HG02970 (cell line): Measurements from ENCODE around the gene TTC32.
"Not testable (repeated sequence)": the region's sequence is repeated elsewhere in the genome, so short reads cannot be mapped to it uniquely, and the experiment has no call there.

Experiments used
- ATAC-seq: cut with Tn5 transposase; IDR thresholded peaks from one replicate; pipeline ENCODE4 v1.9.1; 2021; ENCODE audit warnings: mild to moderate bottlenecking, moderate library complexity, moderate number of reproducible peaks; ENCODE audit not compliant: unreplicated experiment, low FRiP score

TTC32 gene

GRCh38 chr2:19901442-19902215 lies at the start of gene TTC32:
Gene TTC32 (minus strand): TSS chr2:19901983. CDS start chr2:19901854, 129 bp downstream.
- peak; percentile 85 for ATAC-seq

DNA sequence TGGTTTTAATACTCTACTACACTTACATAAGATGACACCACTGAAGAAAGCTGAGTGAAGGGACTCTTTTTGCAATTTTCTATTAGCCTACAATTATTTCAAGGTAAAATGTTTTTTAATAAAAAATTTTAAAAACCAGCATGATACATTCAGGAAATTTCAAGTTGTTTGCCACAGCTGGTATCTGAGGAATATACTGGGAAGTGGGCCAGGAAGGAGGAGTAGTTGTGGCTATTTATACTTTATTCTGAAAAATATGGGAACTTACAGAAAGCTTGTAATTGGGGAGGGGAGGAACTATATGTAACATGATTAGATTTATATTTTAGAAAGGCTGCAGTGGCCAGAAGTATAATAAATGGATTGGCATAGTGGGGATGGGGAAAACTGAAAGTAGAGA lies 47.3 kb upstream of the TTC32 start:
- ATAC-seq = no peak

GRCh38 chr2:19947184-19947940 lies 45.6 kb upstream of the TTC32 start:
- no peak for ATAC-seq

DNA sequence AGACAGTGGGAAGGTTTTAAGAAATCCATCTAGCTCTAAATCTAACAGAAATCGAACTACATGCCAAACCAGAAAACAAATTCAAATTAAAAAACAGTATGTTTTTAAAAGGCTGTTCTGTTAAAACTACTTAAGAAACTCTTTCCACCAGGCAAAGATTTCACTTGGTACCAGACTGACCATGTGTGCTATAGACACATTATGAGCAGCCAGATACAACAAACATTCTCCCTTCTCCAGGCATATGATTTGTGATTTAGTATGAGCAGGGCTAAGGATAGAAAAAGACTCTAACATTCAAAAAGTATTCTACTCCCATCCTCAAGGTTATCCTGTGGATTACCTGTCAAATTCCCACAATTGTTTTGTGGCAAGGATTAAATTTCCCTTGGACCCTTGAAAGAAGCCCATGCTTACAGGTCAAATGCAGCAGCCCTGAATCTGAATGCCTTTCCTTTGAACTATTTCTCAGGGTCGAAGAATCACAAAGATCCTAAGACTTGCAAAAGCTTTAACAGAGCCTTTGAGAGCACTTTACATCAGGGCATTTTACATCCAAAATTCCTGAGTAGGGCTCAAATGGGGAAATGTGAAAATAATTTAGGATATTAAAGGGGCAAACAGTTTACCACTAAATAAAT lies 42.5 kb upstream of the TTC32 start:
- no peak for ATAC-seq

GRCh38 chr2:19943189-19943588 lies 41.4 kb upstream of the TTC32 start:
- ATAC-seq = no peak

DNA sequence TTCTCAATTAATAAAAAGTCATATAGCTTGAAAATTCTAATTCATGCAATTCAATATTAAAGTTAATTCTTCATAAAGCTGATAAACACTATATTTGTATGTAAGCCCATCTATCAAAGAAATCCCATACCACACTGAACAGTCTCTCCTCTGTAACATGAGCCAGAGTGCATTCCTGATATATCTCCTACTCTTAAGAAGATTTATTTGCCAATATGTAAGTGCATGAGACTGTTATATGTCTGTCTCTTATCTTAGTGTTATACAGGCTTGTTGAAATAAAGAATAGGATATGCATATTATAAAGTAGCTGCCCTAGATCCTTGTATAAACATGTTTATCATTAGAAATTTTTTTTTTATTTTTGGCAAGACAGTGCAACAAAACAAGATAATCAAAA lies 40.4 kb upstream of the TTC32 start:
- no peak for ATAC-seq

DNA sequence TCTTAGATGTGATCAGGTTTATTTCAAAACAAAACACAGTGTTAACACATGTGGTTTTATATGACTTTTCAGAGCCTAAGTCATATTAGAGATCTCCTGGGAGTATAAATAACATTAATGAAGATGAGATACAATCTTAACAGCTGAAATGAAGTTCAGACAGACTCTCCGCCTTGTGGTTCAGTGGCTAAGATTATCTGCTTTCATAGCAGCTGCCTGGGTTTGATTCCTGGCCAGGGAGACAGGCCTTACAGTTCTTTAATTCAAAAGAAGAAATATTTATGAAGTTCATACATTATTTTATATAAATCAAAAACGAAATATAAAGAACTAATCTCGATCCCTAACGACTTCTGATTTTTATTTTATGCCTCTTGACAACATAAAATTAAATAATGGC lies 35.2 kb upstream of the TTC32 start:
- no peak for ATAC-seq

DNA sequence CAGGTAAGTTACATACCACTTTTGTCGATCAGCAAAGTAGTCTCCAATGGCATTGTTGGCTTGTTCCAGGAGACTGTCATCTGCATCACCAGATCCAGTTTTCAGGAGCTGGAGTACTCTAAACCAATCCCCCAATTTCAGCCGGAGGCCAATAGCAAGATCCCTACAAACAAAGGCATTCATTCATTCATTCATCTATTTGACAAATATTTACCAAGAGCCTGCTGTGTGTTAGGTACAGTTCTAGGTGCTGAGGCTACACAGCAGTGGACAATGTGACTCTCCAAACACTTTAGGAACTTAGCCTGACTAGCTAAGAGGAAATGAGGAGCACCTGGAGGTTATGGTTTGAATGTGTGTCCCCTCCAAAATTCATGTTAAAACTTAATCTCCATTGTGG lies 34.4 kb upstream of the TTC32 start:
- no peak for ATAC-seq

GRCh38 chr2:19933351-19933981 lies 31.7 kb upstream of the TTC32 start:
- ATAC-seq = no peak

DNA sequence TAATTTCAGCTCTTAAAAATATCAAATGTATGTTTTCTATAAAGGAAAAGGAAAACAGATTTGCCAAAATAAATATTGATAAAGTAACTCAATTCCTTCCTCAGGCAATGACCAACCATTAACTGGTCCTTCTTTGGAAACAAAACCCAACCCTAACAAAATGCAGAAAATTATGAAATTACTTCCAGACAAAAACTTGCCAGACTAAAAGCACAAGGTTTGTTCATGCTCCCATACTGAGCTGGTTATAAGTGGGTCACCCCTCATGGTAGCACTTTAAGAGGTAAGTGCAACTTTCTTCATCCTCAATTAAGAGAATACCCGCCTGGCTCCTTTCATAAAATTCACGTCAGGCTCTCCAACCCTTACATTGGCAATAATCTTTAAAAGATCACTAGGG lies 31.1 kb upstream of the TTC32 start:
- no peak for ATAC-seq

DNA sequence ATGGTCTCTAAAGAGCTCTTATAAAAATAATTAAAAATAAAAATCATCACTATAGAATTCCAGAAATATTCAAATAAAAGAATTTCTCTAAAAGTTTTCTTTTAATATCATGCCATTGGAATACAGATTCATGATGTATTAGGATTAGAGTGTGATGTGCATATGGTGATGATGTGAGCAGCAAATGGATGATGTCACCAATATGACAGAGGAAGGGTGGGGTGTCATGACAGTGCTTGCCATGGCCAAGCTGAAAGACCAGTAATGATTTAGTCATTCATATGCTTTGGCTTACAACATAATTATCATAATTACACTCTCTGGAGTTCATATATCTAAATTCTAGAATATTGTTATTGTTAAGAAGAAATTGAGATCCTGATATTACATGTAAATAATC lies 27.4 kb upstream of the TTC32 start:
- ATAC-seq = no peak

DNA sequence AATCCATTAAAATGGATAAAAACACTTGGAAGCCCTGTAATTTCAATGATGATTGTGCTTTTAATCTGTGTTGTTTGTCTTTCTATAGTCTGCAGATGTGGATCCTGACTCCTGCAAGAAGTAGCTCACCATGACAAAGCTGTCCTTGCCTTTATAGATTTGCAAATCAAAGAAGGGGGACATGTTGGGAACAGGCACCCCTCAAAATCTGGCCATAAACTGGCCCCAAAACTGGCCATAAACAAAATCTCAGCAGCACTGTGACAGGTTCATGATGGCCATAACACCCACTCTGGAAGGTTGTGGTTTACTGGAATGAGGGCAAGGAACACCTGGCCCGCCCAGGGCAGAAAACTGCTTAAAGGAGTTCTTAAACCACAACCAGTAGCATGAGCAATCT lies 26.0 kb upstream of the TTC32 start:
- not testable (repeated sequence) for ATAC-seq

- not testable (repeated sequence) for ATAC-seq
Observed at GRCh38 chr2:19924526-19924925, 22.7 kb upstream of the TTC32 start.

GRCh38 chr2:19922188-19922587 lies 20.4 kb upstream of the TTC32 start:
- ATAC-seq = not testable (repeated sequence)

DNA sequence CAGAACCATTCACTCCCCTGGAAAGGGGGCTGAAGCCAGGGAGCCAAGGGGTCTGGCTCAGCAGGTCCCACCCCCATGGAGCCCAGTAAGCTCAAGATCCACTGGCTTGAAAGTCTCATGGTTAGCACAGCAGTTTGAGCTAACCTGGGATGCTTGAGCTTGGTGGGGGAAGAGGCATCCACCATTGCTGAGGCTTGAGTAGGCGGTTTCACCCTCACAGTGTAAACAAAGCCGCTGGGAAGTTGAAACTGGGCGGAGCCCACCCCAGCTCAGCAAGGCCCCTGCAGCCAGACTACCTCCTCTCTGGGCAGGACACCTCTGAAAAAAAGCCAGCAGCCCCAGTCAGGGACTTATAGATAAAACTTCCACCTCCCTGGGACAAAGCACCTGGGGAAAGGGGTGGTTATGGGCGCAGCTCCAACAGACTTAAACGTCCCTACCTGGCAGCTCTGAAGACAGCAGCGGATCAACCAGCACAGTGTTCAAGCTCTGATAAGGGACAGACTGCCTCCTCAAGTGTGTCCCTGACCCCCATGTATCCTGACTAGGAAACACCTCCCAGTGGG lies 14.7 kb upstream of the TTC32 start:
- no peak for ATAC-seq

GRCh38 chr2:19914266-19914975 lies 12.6 kb upstream of the TTC32 start:
- no peak for ATAC-seq

GRCh38 chr2:19911808-19912509 lies 10.2 kb upstream of the TTC32 start:
- ATAC-seq = no peak

GRCh38 chr2:19902216-19902740 lies 495 bp upstream of the TTC32 start:
- no peak for ATAC-seq

DNA sequence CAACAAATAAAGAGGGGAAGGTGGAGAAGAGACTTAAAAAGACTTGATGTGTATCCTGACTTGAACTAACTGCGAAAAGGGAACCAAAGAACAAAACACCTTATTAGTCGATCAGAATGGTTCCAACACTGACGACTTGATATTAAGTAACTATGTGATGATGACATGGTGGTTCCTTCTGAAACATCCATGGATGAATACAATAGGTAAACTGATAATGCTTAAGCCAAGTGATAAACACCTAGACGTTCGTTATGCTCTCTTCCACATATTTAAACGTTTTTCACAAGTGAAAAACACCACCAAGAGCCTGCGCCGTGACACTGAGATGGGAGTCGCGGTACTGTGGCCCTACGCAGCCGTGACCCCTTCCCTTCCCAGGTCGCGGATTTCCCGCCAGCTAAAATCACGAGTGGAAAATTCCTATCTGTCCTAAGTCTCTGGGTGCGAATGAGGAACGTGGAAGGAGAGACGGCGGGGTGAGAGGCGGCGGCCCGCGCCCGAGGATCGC lies 797 bp downstream of the TTC32 start:
- peak; percentile 4 for ATAC-seq
